ENCODE data around the gene ELF1. TPM values are rescaled to one million over a fixed set of nuclear protein-coding genes. Genes with fewer than 3 reads are reported as not detected.
"Not testable (repeated sequence)": the region's sequence is repeated elsewhere in the genome, so short reads cannot be mapped to it uniquely, and the experiment has no call there.

ELF1 gene
- total RNA-seq, 2 donors from 2014 or later, result 72.2 to 120 TPM

- no peaks in the 10 kb centered on the region for H3K9me3 ChIP-seq
- peak overlapping the region; percentile 48 for H3K27ac ChIP-seq
- H3K9ac ChIP-seq (ENCODE audit: low read depth in 2 of 2, low read length in 2 of 2), result no peak overlapping the region
- no peaks in the 10 kb centered on the region for H3K36me3 ChIP-seq
- intact Hi-C loops (cut with DNase I), result loop anchor here (10.0 kb wide), 3 partner anchors 59 to 259 kb away; no protein-coding TSS in a partner anchor
- H3K27me3 ChIP-seq, result no peaks in the 10 kb centered on the region
- H3K4me3 ChIP-seq, result no peak overlapping the region
- DNase-seq, result peak; percentile 29
- TF ChIP-seq CTCF (IDR thresholded peaks at IDR 0.05), result no peak
- peaks cover 22% of the 10 kb centered on the region for H3K4me1 ChIP-seq
These were observed 34.3 kb upstream of the ELF1 start for GRCh38 chr13:41053384-41053826.

DNA sequence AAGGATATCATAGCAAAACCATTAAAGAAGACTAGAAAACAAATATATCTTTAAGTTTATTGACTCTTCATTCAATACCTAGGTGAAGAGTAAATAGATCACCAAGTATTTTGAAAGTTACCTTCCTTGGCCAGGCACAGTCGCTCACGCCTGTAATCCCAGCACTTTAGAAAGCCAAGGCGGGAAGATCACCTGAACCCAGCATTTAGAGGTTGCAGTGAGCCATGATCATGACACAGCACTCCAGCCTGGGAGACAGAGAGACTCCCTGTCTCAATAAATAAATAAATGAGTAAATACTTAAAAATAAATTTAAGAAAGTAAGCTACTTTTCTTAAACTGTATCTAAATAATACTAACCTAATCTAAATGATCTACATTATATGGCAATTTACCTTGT is 33.3 kb upstream of the ELF1 start:
- Histone ChIP-seq H3K27ac (peak overlapping the region; percentile 48), H3K4me3 (no peak overlapping the region), H3K9ac (ENCODE audit: low read depth in 2 of 2, low read length in 2 of 2) (no peak overlapping the region), H3K9me3 (no peaks in the 10 kb centered on the region), H3K36me3 (no peaks in the 10 kb centered on the region), H3K4me1 (peaks cover 16% of the 10 kb centered on the region), H3K27me3 (no peaks in the 10 kb centered on the region)
- DNase-seq, result no peak
- TF ChIP-seq CTCF (IDR thresholded peaks at IDR 0.05), result no peak
- intact Hi-C loops (cut with DNase I), result loop anchor here (10.0 kb wide), 3 partner anchors 58 to 258 kb away; no protein-coding TSS in a partner anchor

DNA sequence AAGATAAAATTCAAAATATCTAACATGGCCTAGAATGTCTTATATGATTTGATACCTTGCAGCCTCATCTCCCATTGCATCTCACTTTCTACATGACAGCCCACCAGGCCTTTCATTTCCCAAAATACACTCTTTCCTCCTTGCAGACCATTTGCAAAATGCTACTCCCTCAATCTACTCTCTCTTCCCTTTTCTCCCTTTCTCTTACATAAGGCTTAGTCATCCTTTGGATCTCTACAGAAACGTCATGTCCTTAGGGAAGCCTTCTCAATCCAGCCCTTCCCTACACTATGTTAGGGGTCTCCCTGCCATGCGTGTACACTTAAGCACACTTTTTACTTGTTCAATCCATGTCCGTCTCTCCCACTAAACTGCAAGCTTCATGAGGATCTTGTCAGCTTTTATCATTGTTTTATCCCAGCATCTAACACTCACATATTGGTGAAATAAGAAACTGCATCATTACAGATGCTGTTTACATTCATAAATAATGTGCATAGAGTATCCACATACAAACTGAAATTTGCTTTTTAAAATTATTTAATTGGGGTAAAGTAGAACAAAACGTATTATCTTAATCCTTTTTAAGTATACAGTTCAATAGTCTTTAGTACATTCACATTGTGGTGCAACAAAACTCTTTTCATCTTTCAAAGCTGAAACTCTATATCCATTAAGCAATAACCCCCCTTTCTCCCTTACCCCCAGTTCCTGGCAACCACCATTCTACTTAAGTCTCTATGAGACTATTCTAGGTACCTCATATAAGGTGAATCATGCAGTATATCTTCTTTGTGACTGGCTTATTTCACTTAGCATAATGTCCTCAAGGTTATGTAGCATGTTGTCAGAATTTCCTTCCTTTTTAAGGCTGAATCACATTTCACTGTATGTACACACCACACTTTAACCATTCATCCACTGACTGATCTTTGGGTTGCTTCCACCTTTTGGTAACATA is 30.6 kb upstream of the ELF1 start:
- no peaks in the 10 kb centered on the region for H3K9me3 ChIP-seq
- no peak for TF ChIP-seq CTCF (IDR thresholded peaks at IDR 0.05)
- DNase-seq, result no peak
- H3K9ac ChIP-seq (ENCODE audit: low read depth in 2 of 2, low read length in 2 of 2), result no peak overlapping the region
- no peaks in the 10 kb centered on the region for H3K36me3 ChIP-seq
- H3K4me1 ChIP-seq, result peaks cover 8% of the 10 kb centered on the region
- no peak overlapping the region for H3K4me3 ChIP-seq
- no peaks in the 10 kb centered on the region for H3K27me3 ChIP-seq
- intact Hi-C loops (cut with DNase I), result loop anchor here (10.0 kb wide), 3 partner anchors 55 to 255 kb away; no protein-coding TSS in a partner anchor
- no peak overlapping the region for H3K27ac ChIP-seq

DNA sequence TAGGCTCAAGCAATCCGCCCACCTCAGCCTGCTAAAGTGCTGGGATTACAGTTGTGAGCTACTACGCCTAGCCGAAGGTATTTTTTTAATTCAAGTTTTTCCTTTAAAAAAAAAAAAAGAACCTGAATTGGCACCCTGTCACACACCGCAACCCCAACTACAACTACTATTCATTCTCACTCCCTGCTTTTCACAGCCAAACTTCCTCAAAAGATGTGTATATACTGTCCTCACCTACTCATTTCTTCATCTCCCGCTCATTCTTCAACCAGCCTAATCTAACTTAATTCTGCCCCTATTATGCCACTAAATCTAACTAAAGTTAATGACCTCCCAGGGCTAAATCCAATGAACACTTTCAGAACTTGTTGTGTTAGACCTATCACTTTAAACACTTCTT is 29.5 kb upstream of the ELF1 start:
- Histone ChIP-seq H3K4me3 (no peak overlapping the region), H3K27me3 (no peaks in the 10 kb centered on the region), H3K9ac (ENCODE audit: low read depth in 2 of 2, low read length in 2 of 2) (no peak overlapping the region), H3K36me3 (no peaks in the 10 kb centered on the region), H3K27ac (no peak overlapping the region), H3K9me3 (no peaks in the 10 kb centered on the region), H3K4me1 (peaks cover 7% of the 10 kb centered on the region)
- no peak for DNase-seq
- TF ChIP-seq CTCF (IDR thresholded peaks at IDR 0.05), result no peak
- intact Hi-C loops (cut with DNase I), result no loop called here

GRCh38 chr13:41042419-41042818 is 23.3 kb upstream of the ELF1 start:
- H3K9me3 ChIP-seq; H3K9ac ChIP-seq (ENCODE audit: low read depth in 2 of 2, low read length in 2 of 2); H3K27ac ChIP-seq; H3K36me3 ChIP-seq; intact Hi-C loops (cut with DNase I); H3K4me3 ChIP-seq; H3K4me1 ChIP-seq; H3K27me3 ChIP-seq; DNase-seq: not testable (repeated sequence)
